ENCODE results near the gene GPR87. TPM values are rescaled to one million over a fixed set of nuclear protein-coding genes. Genes with fewer than 3 reads are reported as not detected.
A peak's percentile ranks its signal among the peaks of the same experiment; 100 is the strongest.

The GPR87 gene
- total RNA-seq, 1 donor from 2014 or later, result 15.5 TPM

- Mint-ChIP-seq H3K9me3 (ENCODE audit: unreplicated experiment) (no peaks in the 10 kb centered on the region), H3K36me3 (ENCODE audit: low read depth, unreplicated experiment) (peaks cover 3% of the 10 kb centered on the region), H3K27ac (ENCODE audit: unreplicated experiment) (no peak overlapping the region), H3K27me3 (ENCODE audit: low read depth, unreplicated experiment) (no peaks in the 10 kb centered on the region), H3K4me1 (ENCODE audit: low read depth, unreplicated experiment) (peaks cover 23% of the 10 kb centered on the region), H3K4me3 (ENCODE audit: unreplicated experiment) (no peak overlapping the region)
- Histone ChIP-seq H3K36me3 (ENCODE audit: insufficient read depth, low read length) (no peaks in the 10 kb centered on the region), H3K27ac (ENCODE audit: low read depth, low read length) (no peak overlapping the region), H3K4me2 (ENCODE audit: low read length) (no peak overlapping the region), H4K20me1 (ENCODE audit: insufficient read depth, low read length) (no peaks in the 10 kb centered on the region), H3K4me3 (ENCODE audit: insufficient read depth, low read depth, low read length) (no peak overlapping the region), H3K4me1 (ENCODE audit: insufficient read depth, low read length) (peaks cover 3% of the 10 kb centered on the region), H2AFZ (ENCODE audit: low read depth, low read length) (no peak overlapping the region), H3K9ac (ENCODE audit: low read length) (no peak overlapping the region), H3K79me2 (ENCODE audit: insufficient read depth, low read length) (no peaks in the 10 kb centered on the region), H3K27me3 (ENCODE audit: insufficient read depth, low read length) (no peaks in the 10 kb centered on the region), H3K9me3 (ENCODE audit: insufficient read depth, low read depth, low read length) (no peaks in the 10 kb centered on the region)
- FAIRE-seq (no peak), DNase-seq (ENCODE audit: low read depth) (no peak)
- no peak for TF ChIP-seq EZH2 (IDR thresholded peaks at IDR 0.05; ENCODE audit: insufficient read depth, low read length)
- TF ChIP-seq CTCF (IDR thresholded peaks at IDR 0.05; ENCODE audit: insufficient read depth, low read depth, low read length), result no peak
Observed at GRCh38 chr3:151318991-151319390, 2.4 kb upstream of the GPR87 start.

- H4K20me1 ChIP-seq (ENCODE audit: insufficient read depth, low read length), result no peaks in the 10 kb centered on the region
- H3K4me1 ChIP-seq (ENCODE audit: insufficient read depth, low read length), result peaks cover 3% of the 10 kb centered on the region
- no peak overlapping the region for H3K4me3 ChIP-seq (ENCODE audit: insufficient read depth, low read depth, low read length)
- no peaks in the 10 kb centered on the region for H3K79me2 ChIP-seq (ENCODE audit: insufficient read depth, low read length)
- H3K9me3 ChIP-seq (ENCODE audit: insufficient read depth, low read depth, low read length), result no peaks in the 10 kb centered on the region
- H3K27me3 ChIP-seq (ENCODE audit: insufficient read depth, low read length), result no peaks in the 10 kb centered on the region
- H3K4me3 Mint-ChIP-seq (ENCODE audit: unreplicated experiment), result no peak overlapping the region
- H3K4me1 Mint-ChIP-seq (ENCODE audit: low read depth, unreplicated experiment), result peaks cover 23% of the 10 kb centered on the region
- H3K27me3 Mint-ChIP-seq (ENCODE audit: low read depth, unreplicated experiment), result no peaks in the 10 kb centered on the region
- peak; percentile 43 for FAIRE-seq
- no peaks in the 10 kb centered on the region for H3K36me3 ChIP-seq (ENCODE audit: insufficient read depth, low read length)
- no peak overlapping the region for H3K9ac ChIP-seq (ENCODE audit: low read length)
- H3K36me3 Mint-ChIP-seq (ENCODE audit: low read depth, unreplicated experiment), result peaks cover 3% of the 10 kb centered on the region
- TF ChIP-seq CTCF (IDR thresholded peaks at IDR 0.05; ENCODE audit: insufficient read depth, low read depth, low read length) (no peak), EZH2 (IDR thresholded peaks at IDR 0.05; ENCODE audit: insufficient read depth, low read length) (no peak)
- no peak overlapping the region for H3K4me2 ChIP-seq (ENCODE audit: low read length)
- no peak overlapping the region for H3K27ac ChIP-seq (ENCODE audit: low read depth, low read length)
- H2AFZ ChIP-seq (ENCODE audit: low read depth, low read length), result no peak overlapping the region
- peak overlapping the region; percentile 50 for H3K27ac Mint-ChIP-seq (ENCODE audit: unreplicated experiment)
- no peaks in the 10 kb centered on the region for H3K9me3 Mint-ChIP-seq (ENCODE audit: unreplicated experiment)
- peak; percentile 33 for DNase-seq (ENCODE audit: low read depth)
Observed at GRCh38 chr3:151318313-151318712, 1.7 kb upstream of the GPR87 start.

- no peak overlapping the region for H3K27ac ChIP-seq (ENCODE audit: low read depth, low read length)
- no peaks in the 10 kb centered on the region for H3K79me2 ChIP-seq (ENCODE audit: insufficient read depth, low read length)
- no peak overlapping the region for H3K9ac ChIP-seq (ENCODE audit: low read length)
- no peaks in the 10 kb centered on the region for H4K20me1 ChIP-seq (ENCODE audit: insufficient read depth, low read length)
- Mint-ChIP-seq H3K27ac (ENCODE audit: unreplicated experiment) (peak overlapping the region; percentile 83), H3K4me1 (ENCODE audit: low read depth, unreplicated experiment) (peaks cover 23% of the 10 kb centered on the region), H3K27me3 (ENCODE audit: low read depth, unreplicated experiment) (no peaks in the 10 kb centered on the region), H3K9me3 (ENCODE audit: unreplicated experiment) (no peaks in the 10 kb centered on the region), H3K4me3 (ENCODE audit: unreplicated experiment) (peak overlapping the region; percentile 76), H3K36me3 (ENCODE audit: low read depth, unreplicated experiment) (peaks cover 6% of the 10 kb centered on the region)
- DNase-seq (ENCODE audit: low read depth) (no peak), FAIRE-seq (no peak)
- H3K9me3 ChIP-seq (ENCODE audit: insufficient read depth, low read depth, low read length), result no peaks in the 10 kb centered on the region
- H3K4me2 ChIP-seq (ENCODE audit: low read length), result no peak overlapping the region
- no peaks in the 10 kb centered on the region for H3K36me3 ChIP-seq (ENCODE audit: insufficient read depth, low read length)
- H3K4me3 ChIP-seq (ENCODE audit: insufficient read depth, low read depth, low read length), result no peak overlapping the region
- H3K27me3 ChIP-seq (ENCODE audit: insufficient read depth, low read length), result no peaks in the 10 kb centered on the region
- TF ChIP-seq EZH2 (IDR thresholded peaks at IDR 0.05; ENCODE audit: insufficient read depth, low read length) (no peak), CTCF (IDR thresholded peaks at IDR 0.05; ENCODE audit: insufficient read depth, low read depth, low read length) (no peak)
- peaks cover 3% of the 10 kb centered on the region for H3K4me1 ChIP-seq (ENCODE audit: insufficient read depth, low read length)
- no peak overlapping the region for H2AFZ ChIP-seq (ENCODE audit: low read depth, low read length)
Observed at GRCh38 chr3:151315846-151316245, 774 bp downstream of the GPR87 start.

All from astrocyte (in vitro differentiated cells and primary cell).